GM19351 (cell line): Measurements from ENCODE around the gene ALS2CL.

Experiments
- ATAC-seq: cut with Tn5 transposase; IDR thresholded peaks from one replicate; pipeline ENCODE4 v1.9.1; 2021; ENCODE audit warnings: mild to moderate bottlenecking, moderate library complexity; ENCODE audit not compliant: unreplicated experiment

Gene ALS2CL

GRCh38 chr3:46716461-46717441, 23.3 kb upstream of the ALS2CL start:
- ATAC-seq: no peak

- no peak for ATAC-seq
These were observed 22.2 kb upstream of the ALS2CL start for GRCh38 chr3:46715507-46716175.

GRCh38 chr3:46714728-46715506, 21.4 kb upstream of the ALS2CL start:
- no peak for ATAC-seq

- ATAC-seq: peak; percentile 69
These were observed 20.5 kb upstream of the ALS2CL start for GRCh38 chr3:46713898-46714552.

GRCh38 chr3:46713050-46713897, 19.8 kb upstream of the ALS2CL start:
- ATAC-seq: no peak

- ATAC-seq: no peak
These were observed 18.9 kb upstream of the ALS2CL start for GRCh38 chr3:46712191-46713049.

GRCh38 chr3:46711760-46712159, 18.3 kb upstream of the ALS2CL start:
- no peak for ATAC-seq

- ATAC-seq: no peak
These were observed 17.8 kb upstream of the ALS2CL start for GRCh38 chr3:46711305-46711704.

- no peak for ATAC-seq
These were observed 17.3 kb upstream of the ALS2CL start for GRCh38 chr3:46710671-46711295.

GRCh38 chr3:46710229-46710628, 16.8 kb upstream of the ALS2CL start:
- ATAC-seq: no peak

GRCh38 chr3:46709721-46710120, 16.2 kb upstream of the ALS2CL start:
- ATAC-seq: no peak

- ATAC-seq: no peak
These were observed 15.7 kb upstream of the ALS2CL start for GRCh38 chr3:46709157-46709654.

GRCh38 chr3:46708401-46709156, 15.1 kb upstream of the ALS2CL start:
- no peak for ATAC-seq

GRCh38 chr3:46707601-46708011, 14.1 kb upstream of the ALS2CL start:
- ATAC-seq: no peak

- no peak for ATAC-seq
These were observed 13.5 kb upstream of the ALS2CL start for GRCh38 chr3:46706771-46707582.

- no peak for ATAC-seq
These were observed 12.5 kb upstream of the ALS2CL start for GRCh38 chr3:46705751-46706552.
